ENCODE measurements around the gene LRP2BP. TPM values are rescaled to one million over a fixed set of nuclear protein-coding genes. Genes with fewer than 3 reads are reported as not detected.

LRP2BP gene
- total RNA-seq, 2 donors from 2014 or later, result 0.79 to 1.3 TPM

DNA sequence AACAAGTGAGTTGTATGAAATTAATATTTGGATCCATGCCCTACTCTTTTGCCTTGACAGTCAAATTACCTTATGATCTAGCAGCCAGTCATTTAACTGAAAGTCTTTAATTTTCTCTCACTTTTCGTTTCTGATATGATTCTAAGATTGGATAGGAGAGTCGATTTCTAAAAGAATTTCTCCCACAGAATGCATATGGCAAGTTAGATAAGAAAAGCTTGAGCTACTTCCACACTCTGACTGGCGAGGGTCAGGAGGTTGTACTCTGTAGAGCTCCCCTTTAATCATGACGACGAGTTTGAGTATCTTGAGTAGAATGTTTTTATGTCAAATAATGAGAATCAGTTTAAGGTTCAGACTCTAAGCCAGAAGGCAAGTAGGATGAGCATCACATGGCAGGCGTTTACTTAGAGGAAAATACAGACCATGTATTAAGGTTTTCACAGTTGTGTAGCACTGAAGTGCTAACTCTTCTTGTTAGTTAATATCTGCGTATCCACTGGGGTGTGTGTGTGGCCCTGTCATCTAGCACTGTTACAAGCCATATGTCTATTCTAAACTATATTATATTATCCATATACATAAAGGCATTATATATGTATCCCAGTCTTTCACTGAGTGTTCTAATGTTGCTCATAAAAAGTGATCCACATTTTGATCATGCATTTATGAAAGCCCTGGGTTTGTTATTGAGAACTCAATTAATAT lies 37.8 kb downstream of the LRP2BP start:
- Histone ChIP-seq H3K27me3 (no peaks in the 10 kb centered on the region), H3K4me1 (no peaks in the 10 kb centered on the region), H3K27ac (no peak overlapping the region), H3K4me3 (no peak overlapping the region), H3K9me3 (no peaks in the 10 kb centered on the region), H3K36me3 (peaks cover 11% of the 10 kb centered on the region)
- no peak for DNase-seq (ENCODE audit: low spot score)
- TF ChIP-seq, protein P1, sequence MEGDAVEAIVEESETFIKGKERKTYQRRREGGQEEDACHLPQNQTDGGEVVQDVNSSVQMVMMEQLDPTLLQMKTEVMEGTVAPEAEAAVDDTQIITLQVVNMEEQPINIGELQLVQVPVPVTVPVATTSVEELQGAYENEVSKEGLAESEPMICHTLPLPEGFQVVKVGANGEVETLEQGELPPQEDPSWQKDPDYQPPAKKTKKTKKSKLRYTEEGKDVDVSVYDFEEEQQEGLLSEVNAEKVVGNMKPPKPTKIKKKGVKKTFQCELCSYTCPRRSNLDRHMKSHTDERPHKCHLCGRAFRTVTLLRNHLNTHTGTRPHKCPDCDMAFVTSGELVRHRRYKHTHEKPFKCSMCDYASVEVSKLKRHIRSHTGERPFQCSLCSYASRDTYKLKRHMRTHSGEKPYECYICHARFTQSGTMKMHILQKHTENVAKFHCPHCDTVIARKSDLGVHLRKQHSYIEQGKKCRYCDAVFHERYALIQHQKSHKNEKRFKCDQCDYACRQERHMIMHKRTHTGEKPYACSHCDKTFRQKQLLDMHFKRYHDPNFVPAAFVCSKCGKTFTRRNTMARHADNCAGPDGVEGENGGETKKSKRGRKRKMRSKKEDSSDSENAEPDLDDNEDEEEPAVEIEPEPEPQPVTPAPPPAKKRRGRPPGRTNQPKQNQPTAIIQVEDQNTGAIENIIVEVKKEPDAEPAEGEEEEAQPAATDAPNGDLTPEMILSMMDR (IDR thresholded peaks at IDR 0.05), result no peak

DNA sequence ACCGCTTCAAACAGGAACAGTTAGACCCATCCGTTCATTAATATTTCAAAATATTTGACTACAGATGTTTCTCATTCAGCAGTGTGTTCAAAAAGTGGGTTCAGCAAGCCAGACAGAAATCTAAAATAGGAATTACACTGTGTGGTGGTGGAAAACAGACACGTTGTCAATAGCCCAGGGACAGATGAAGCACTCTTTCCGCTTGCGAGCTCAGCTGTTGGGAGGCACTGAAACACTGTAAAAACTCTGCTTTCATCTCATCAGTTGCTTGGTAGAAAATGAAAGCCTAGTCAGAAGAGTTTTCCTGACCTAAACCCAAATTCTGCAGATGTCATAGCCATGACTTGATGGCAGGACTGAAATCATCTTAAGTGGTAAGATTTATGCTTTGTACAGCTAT lies 38.5 kb downstream of the LRP2BP start:
- TF ChIP-seq, protein P1 (IDR thresholded peaks at IDR 0.05), result no peak
- Histone ChIP-seq H3K9me3 (no peaks in the 10 kb centered on the region), H3K4me1 (no peaks in the 10 kb centered on the region), H3K27ac (no peak overlapping the region), H3K36me3 (peaks cover 11% of the 10 kb centered on the region), H3K4me3 (no peak overlapping the region), H3K27me3 (no peaks in the 10 kb centered on the region)
- no peak for DNase-seq (ENCODE audit: low spot score)

DNA sequence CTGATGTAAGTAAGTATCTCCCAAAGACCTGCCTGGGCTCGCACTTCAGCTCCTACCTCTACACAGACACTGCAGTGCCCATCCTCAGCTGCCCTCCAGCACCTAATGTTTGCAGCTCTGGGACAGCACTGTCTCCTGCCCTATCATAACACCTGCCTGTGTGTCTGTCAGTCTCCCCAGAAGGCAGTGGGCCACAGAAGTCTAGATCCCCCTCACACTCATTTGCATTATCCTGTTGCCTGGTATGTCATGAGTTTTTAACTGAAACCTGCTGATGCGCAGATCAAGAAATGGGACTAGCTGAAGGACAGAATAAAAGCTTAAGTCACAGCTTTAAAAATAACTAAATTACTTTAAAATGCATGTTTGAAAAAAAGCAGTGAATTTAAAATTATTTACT lies 43.0 kb downstream of the LRP2BP start:
- H3K4me3 ChIP-seq, result no peak overlapping the region
- no peak for DNase-seq (ENCODE audit: low spot score)
- TF ChIP-seq, protein P1 (IDR thresholded peaks at IDR 0.05), result no peak
- H3K27me3 ChIP-seq, result no peaks in the 10 kb centered on the region
- H3K36me3 ChIP-seq, result peaks cover 5% of the 10 kb centered on the region
- no peaks in the 10 kb centered on the region for H3K4me1 ChIP-seq
- no peaks in the 10 kb centered on the region for H3K9me3 ChIP-seq
- no peak overlapping the region for H3K27ac ChIP-seq

DNA sequence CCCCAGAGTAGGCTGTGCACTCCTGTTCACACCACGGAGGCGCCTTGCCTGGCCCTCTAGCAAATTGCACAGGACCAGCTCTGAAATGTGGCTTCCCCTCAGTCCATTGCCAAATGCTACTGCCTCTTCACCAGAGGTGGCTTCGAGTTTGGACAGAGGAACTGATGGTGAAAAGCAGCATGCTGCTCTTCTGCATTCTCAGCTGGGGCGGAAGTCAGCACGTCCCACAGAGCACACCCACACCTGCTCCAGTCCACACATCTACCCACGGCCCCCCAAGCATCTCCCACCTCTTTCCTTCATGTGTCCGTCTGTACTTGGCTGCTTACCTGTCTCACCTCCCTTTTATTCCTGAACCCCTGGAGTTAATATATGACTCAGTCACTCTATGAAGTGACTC lies 43.5 kb downstream of the LRP2BP start:
- H3K27ac ChIP-seq, result no peak overlapping the region
- no peaks in the 10 kb centered on the region for H3K36me3 ChIP-seq
- no peaks in the 10 kb centered on the region for H3K27me3 ChIP-seq
- no peaks in the 10 kb centered on the region for H3K9me3 ChIP-seq
- H3K4me1 ChIP-seq, result no peaks in the 10 kb centered on the region
- no peak for DNase-seq (ENCODE audit: low spot score)
- no peak overlapping the region for H3K4me3 ChIP-seq
- TF ChIP-seq, protein P1 (IDR thresholded peaks at IDR 0.05), result no peak

DNA sequence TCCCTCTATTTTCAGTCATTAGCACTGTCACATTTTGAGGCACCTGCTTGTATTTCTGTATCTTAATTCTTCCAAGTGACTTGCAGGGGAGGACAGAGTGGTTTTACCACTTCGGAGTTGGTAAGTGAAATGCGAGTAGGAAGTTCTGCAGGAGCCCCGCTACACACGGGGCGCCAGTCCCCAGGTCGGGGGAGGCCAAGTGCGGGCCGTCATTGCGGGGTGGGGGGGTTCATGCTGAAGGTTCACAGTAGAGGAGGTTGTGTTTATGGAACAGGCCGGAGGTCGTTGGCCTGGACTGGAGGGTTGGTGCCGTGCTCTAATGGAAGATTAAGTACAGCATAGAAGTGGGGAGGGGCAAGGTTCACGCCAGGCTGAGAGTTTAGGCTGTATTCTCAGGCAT lies 44.0 kb downstream of the LRP2BP start:
- DNase-seq (ENCODE audit: low spot score), result no peak
- no peak overlapping the region for H3K27ac ChIP-seq
- no peak overlapping the region for H3K4me3 ChIP-seq
- TF ChIP-seq, protein P1 (IDR thresholded peaks at IDR 0.05), result no peak
- H3K9me3 ChIP-seq, result no peaks in the 10 kb centered on the region
- H3K36me3 ChIP-seq, result peaks cover 5% of the 10 kb centered on the region
- H3K27me3 ChIP-seq, result no peaks in the 10 kb centered on the region
- no peaks in the 10 kb centered on the region for H3K4me1 ChIP-seq

All from right atrium auricular region (tissue), 2 donors.